PFSK-1 (cell line): ENCODE results near the gene YWHAG.

Experiments
- FOXP2 ChIP-seq: optimal IDR thresholded peaks from 2 replicates; pipeline ENCODE3; 2011; ENCODE audit warnings: borderline replicate concordance, control low read depth, inconsistent platforms; ENCODE audit not compliant: insufficient read depth; ENCODE audit errors: extremely low read length, extremely low read depth
- POLR2AphosphoS5 ChIP-seq: IDR thresholded peaks from 2 replicates; pipeline ENCODE4 v1.6.1; 2012; ENCODE audit warnings: low read depth, mild to moderate bottlenecking, control low read depth, low read length, moderate library complexity
- TAF1 ChIP-seq: IDR thresholded peaks from 2 replicates; pipeline ENCODE4 v1.6.1; 2012; ENCODE audit warnings: low read length, control low read depth, borderline replicate concordance; ENCODE audit not compliant: insufficient read depth
- TF ChIP-seq, protein P1 (sequence below), 2 experiments: IDR thresholded peaks; 2 replicates each; pipeline versions ENCODE4 v1.6.1 to v1.8.0; 2011 to 2012; ENCODE audit warnings: low read depth in 2 of 2, low read length in 2 of 2, control low read depth in 1 of 2, inconsistent platforms in 1 of 2, mild to moderate bottlenecking in 1 of 2, moderate library complexity in 1 of 2; ENCODE audit not compliant: insufficient read depth in 1 of 2

DNA sequence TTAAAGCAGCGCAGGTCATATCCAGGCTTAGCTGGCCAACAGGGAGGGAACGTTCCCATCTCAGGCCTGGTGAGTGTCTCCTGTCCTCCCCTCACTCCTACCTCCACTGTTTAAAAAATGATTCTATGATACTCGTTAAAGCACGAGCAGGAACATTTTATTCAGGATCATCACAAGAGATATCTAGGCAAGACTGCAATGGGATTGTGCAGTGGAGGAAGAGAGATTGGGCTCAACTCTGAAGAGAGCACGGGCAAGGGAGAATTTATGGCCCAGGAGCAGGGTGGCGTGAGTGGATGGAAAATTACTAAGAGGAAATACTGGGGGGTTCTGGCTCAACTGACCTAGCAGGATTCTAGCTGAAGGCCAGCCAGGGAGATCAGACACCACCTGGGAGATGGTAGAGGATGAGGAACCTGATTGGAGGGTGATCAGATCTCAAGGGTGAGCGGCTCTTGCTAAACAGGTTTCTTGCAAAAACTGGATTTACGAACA, 65.3 kb downstream of the YWHAG start:
- TF ChIP-seq TAF1 (no peak), POLR2AphosphoS5 (no peak), FOXP2 (no peak)
- TF ChIP-seq, protein P1, sequence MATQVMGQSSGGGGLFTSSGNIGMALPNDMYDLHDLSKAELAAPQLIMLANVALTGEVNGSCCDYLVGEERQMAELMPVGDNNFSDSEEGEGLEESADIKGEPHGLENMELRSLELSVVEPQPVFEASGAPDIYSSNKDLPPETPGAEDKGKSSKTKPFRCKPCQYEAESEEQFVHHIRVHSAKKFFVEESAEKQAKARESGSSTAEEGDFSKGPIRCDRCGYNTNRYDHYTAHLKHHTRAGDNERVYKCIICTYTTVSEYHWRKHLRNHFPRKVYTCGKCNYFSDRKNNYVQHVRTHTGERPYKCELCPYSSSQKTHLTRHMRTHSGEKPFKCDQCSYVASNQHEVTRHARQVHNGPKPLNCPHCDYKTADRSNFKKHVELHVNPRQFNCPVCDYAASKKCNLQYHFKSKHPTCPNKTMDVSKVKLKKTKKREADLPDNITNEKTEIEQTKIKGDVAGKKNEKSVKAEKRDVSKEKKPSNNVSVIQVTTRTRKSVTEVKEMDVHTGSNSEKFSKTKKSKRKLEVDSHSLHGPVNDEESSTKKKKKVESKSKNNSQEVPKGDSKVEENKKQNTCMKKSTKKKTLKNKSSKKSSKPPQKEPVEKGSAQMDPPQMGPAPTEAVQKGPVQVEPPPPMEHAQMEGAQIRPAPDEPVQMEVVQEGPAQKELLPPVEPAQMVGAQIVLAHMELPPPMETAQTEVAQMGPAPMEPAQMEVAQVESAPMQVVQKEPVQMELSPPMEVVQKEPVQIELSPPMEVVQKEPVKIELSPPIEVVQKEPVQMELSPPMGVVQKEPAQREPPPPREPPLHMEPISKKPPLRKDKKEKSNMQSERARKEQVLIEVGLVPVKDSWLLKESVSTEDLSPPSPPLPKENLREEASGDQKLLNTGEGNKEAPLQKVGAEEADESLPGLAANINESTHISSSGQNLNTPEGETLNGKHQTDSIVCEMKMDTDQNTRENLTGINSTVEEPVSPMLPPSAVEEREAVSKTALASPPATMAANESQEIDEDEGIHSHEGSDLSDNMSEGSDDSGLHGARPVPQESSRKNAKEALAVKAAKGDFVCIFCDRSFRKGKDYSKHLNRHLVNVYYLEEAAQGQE (IDR thresholded peaks at IDR 0.05; ENCODE audit: insufficient read depth in 1 of 2, low read depth in 2 of 2, low read length in 2 of 2) = no peak
